Omental fat pad (tissue), 4 donors: ENCODE measurements around the gene ZNF438. TPM values are rescaled to one million over a fixed set of nuclear protein-coding genes. Genes with fewer than 3 reads are reported as not detected.

Experiments used
- ATAC-seq: fragments of 150-250 bp; one replicate; pipeline ENCODE4 v1.9.1; 2016; ENCODE audit warnings: mild to moderate bottlenecking, moderate library complexity; ENCODE audit not compliant: low FRiP score
- DNase-seq: peaks from one replicate; pipeline ENCODE4 v3.0.0-alpha.2; 2019; ENCODE audit warnings: low spot score
- CTCF ChIP-seq, 3 donors: fragments of 450-650 bp; IDR thresholded peaks; one replicate each; pipeline ENCODE4 v1.5.1; 2016 to 2017; ENCODE audit warnings: antibody characterized with exemption in 3 of 3, mild to moderate bottlenecking in 3 of 3, moderate library complexity in 2 of 3
- total RNA-seq, 4 donors: library from RNA; depleted of rRNA; stranded (reverse); fragments of >200 nt; gene quantifications; one replicate each; pipeline ENCODE4 v1.1.0, GENCODE V29; 2016

ZNF438 gene
- total RNA-seq, 4 donors from 2014 or later: 8.9 to 22.9 (median 12.3) TPM

GRCh38 chr10:30810416-30810815, 221.2 kb downstream of the ZNF438 start:
- DNase-seq (no peak), ATAC-seq (no peak)
- TF ChIP-seq CTCF (IDR thresholded peaks at IDR 0.05): no peak

GRCh38 chr10:30806850-30807249, 224.8 kb downstream of the ZNF438 start:
- TF ChIP-seq CTCF (IDR thresholded peaks at IDR 0.05): no peak
- no peak for DNase-seq
- ATAC-seq: no peak

- ATAC-seq: no peak
- TF ChIP-seq CTCF (IDR thresholded peaks at IDR 0.05): no peak
- no peak for DNase-seq
These were observed 226.6 kb downstream of the ZNF438 start for GRCh38 chr10:30805061-30805460.

GRCh38 chr10:30804478-30805055, 227.1 kb downstream of the ZNF438 start:
- ATAC-seq (peak; percentile 25), DNase-seq (no peak)
- TF ChIP-seq CTCF (IDR thresholded peaks at IDR 0.05): no peak

- TF ChIP-seq CTCF (IDR thresholded peaks at IDR 0.05): no peak
- ATAC-seq (peak; percentile 44), DNase-seq (no peak)
These were observed 227.8 kb downstream of the ZNF438 start for GRCh38 chr10:30803892-30804322.

GRCh38 chr10:30803058-30803457, 228.6 kb downstream of the ZNF438 start:
- no peak for DNase-seq
- ATAC-seq: no peak

More at GRCh38 chr10:30803058-30803457, 228.6 kb downstream of the ZNF438 start:
- TF ChIP-seq CTCF (IDR thresholded peaks at IDR 0.05): no peak
